HCT116 (cell line): Measurements from ENCODE around the gene HIF1A. TPM values are rescaled to one million over a fixed set of nuclear protein-coding genes. Genes with fewer than 3 reads are reported as not detected.

ENCODE experiments used
- ATAC-seq: fragments of 200-7000 bp; cut with Tn5 transposase; 2 replicates; pipeline ENCODE4 v1.9.1; 2020; ENCODE audit warnings: mild to moderate bottlenecking, moderate library complexity
- BruUV-seq: library from RNA; stranded (reverse); fragments of 400-500 nt; replicated peaks from 2 replicates; lab custom pipeline; 2021; lab: Mats Ljungman, UMichigan
- CTCF ChIA-PET: fragments of 300-600 bp; sonication (Branson Sonifier 250); formaldehyde crosslinking; loops from one replicate; lab custom pipeline; 2021; ENCODE audit warnings: antibody characterized with exemption; lab: Charles Lee
- POLR2A ChIA-PET: fragments of 300-600, 350-600 bp; sonication (Branson Sonifier 250); formaldehyde crosslinking; loops from one replicate; lab custom pipeline; 2021; ENCODE audit warnings: antibody characterized with exemption; lab: Charles Lee
- RAD21 ChIA-PET, 2 experiments: fragments of 300-600 bp; sonication (Branson Sonifier 250); formaldehyde crosslinking; loops; one replicate each; lab custom pipeline; 2023; ENCODE audit warnings: low total read pairs in 2 of 2; ENCODE audit not compliant: uncharacterized antibody in 2 of 2, unreplicated experiment in 2 of 2, low non-redundant PET in 1 of 2; lab: Charles Lee
- DNase-seq: peaks from one replicate; pipeline ENCODE4 v3.0.0-alpha.2; 2010; ENCODE audit warnings: low read depth, low spot score
- H2AFZ ChIP-seq: fragments of 200-600 bp; shearing (Covaris generic), sonication (generic); 2 replicates; pipeline ENCODE4 v1.6.1; 2017; ENCODE audit warnings: low read depth, mixed run types, mixed read lengths, antibody characterized with exemption, low read length; ENCODE audit not compliant: poor library complexity, severe bottlenecking
- H3K27ac ChIP-seq: 2 replicates; pipeline ENCODE4 v1.5.1; 2012; ENCODE audit warnings: low read depth, low read length
- H3K27me3 ChIP-seq: fragments of 200-600 bp; sonication (generic); 2 replicates; pipeline ENCODE4 v1.6.1; 2016; ENCODE audit warnings: mixed run types, low read length, mixed read lengths; ENCODE audit not compliant: insufficient read depth
- H3K36me3 ChIP-seq, 2 experiments: fragments of 200-500 bp in 1 of 2; fragments of 200-600 bp in 1 of 2; sonication (Bioruptor generic) in 1 of 2; sonication (generic) in 1 of 2; 2 replicates each; pipeline versions ENCODE4 v1.5.1 to v1.6.1; 2014 to 2016; ENCODE audit warnings: low read length in 2 of 2, inconsistent platforms in 1 of 2, mixed read lengths in 1 of 2, mixed run types in 1 of 2; ENCODE audit not compliant: insufficient read depth in 2 of 2, control insufficient read depth in 1 of 2
- H3K4me1 ChIP-seq, 2 experiments: fragments of 200-600 bp in 1 of 2; sonication (generic) in 1 of 2; 2 replicates each; pipeline versions ENCODE4 v1.5.1 to v1.6.1; 2012 to 2017; ENCODE audit warnings: low read length in 2 of 2, inconsistent platforms in 1 of 2, mild to moderate bottlenecking in 1 of 2, mixed read lengths in 1 of 2, mixed run types in 1 of 2, moderate library complexity in 1 of 2; ENCODE audit not compliant: insufficient read depth in 2 of 2, control insufficient read depth in 1 of 2
- H3K4me2 ChIP-seq: fragments of 200-600 bp; sonication (generic); 2 replicates; pipeline ENCODE4 v1.6.1; 2017; ENCODE audit warnings: mixed run types, low read length, mixed read lengths
- H3K4me3 ChIP-seq, 2 experiments: fragments of 200-600 bp in 1 of 2; sonication (generic) in 1 of 2; replicated peaks in 1 of 2; 2 replicates each; pipeline ENCODE4 v1.5.1; 2011 to 2016; ENCODE audit warnings: low read length in 2 of 2, control low read depth in 1 of 2, low read depth in 1 of 2, mild to moderate bottlenecking in 1 of 2, mixed read lengths in 1 of 2, mixed run types in 1 of 2
- H3K79me2 ChIP-seq: fragments of 200-600 bp; sonication (generic); 2 replicates; pipeline ENCODE4 v1.6.1; 2017; ENCODE audit warnings: mild to moderate bottlenecking, mixed run types, low read length, moderate library complexity, mixed read lengths; ENCODE audit not compliant: insufficient read depth
- H3K9ac ChIP-seq: fragments of 200-600 bp; sonication (generic); 2 replicates; pipeline ENCODE4 v1.6.1; 2016; ENCODE audit warnings: low read length, mixed read lengths
- H3K9me2 ChIP-seq: fragments of 200-600 bp; sonication (generic), shearing (Covaris generic); 2 replicates; pipeline ENCODE4 v1.6.1; 2017; ENCODE audit warnings: mixed run types, mild to moderate bottlenecking, moderate library complexity; ENCODE audit not compliant: insufficient read depth
- H3K9me3 ChIP-seq, 2 experiments: fragments of 200-500 bp in 1 of 2; fragments of 200-600 bp in 1 of 2; sonication (Bioruptor generic) in 1 of 2; sonication (generic) in 1 of 2; 2 replicates each; pipeline ENCODE4 v1.6.1; 2014 to 2017; ENCODE audit warnings: low read length in 2 of 2, mixed read lengths in 2 of 2, inconsistent platforms in 1 of 2, low read depth in 1 of 2, mild to moderate bottlenecking in 1 of 2, mixed run types in 1 of 2, moderate library complexity in 1 of 2; ENCODE audit not compliant: control insufficient read depth in 1 of 2, insufficient read depth in 1 of 2
- H4K20me1 ChIP-seq: fragments of 200-600 bp; sonication (generic), shearing (Covaris generic); 2 replicates; pipeline ENCODE4 v1.6.1; 2017; ENCODE audit warnings: mixed run types, mild to moderate bottlenecking, moderate library complexity; ENCODE audit not compliant: insufficient read depth
- ATF3 ChIP-seq: IDR thresholded peaks from 2 replicates; pipeline ENCODE4 v1.6.1; 2012
- CBX3 ChIP-seq: IDR thresholded peaks from 2 replicates; pipeline ENCODE4 v1.6.1; 2012; ENCODE audit warnings: low read depth
- CTCF ChIP-seq, 3 experiments: fragments of 200-600 bp in 1 of 3; sonication (generic) in 1 of 3; IDR thresholded peaks in 2 of 3; conservative IDR thresholded peaks in 1 of 3; 2 replicates each; pipeline ENCODE4 v1.5.1; 2012 to 2017; ENCODE audit warnings: low read depth in 2 of 3, low read length in 2 of 3, antibody characterized with exemption in 1 of 3, borderline replicate concordance in 1 of 3, control low read depth in 1 of 3, mild to moderate bottlenecking in 1 of 3, mixed read lengths in 1 of 3, mixed run types in 1 of 3, moderate library complexity in 1 of 3; ENCODE audit not compliant: insufficient read depth in 1 of 3
- EGR1 ChIP-seq: IDR thresholded peaks from 2 replicates; pipeline ENCODE4 v1.6.1; 2012; ENCODE audit warnings: low read depth
- ELF1 ChIP-seq: IDR thresholded peaks from 2 replicates; pipeline ENCODE4 v1.6.1; 2012; ENCODE audit warnings: low read depth, borderline replicate concordance
- FOSL1 ChIP-seq: IDR thresholded peaks from 2 replicates; pipeline ENCODE4 v1.6.1; 2012; ENCODE audit warnings: low read depth
- JUND ChIP-seq: IDR thresholded peaks from 2 replicates; pipeline ENCODE4 v1.6.1; 2012
- MAX ChIP-seq: IDR thresholded peaks from 2 replicates; pipeline ENCODE4 v1.6.1; 2012
- POLR2A ChIP-seq: IDR thresholded peaks from 2 replicates; pipeline ENCODE4 v1.7.0; 2011; ENCODE audit warnings: borderline replicate concordance; ENCODE audit not compliant: insufficient read depth, insufficient read length; ENCODE audit errors: extremely low read depth
- POLR2AphosphoS5 ChIP-seq: IDR thresholded peaks from 2 replicates; pipeline ENCODE4 v1.6.1; 2011; ENCODE audit warnings: mild to moderate bottlenecking, low read depth, low read length, moderate library complexity
- RAD21 ChIP-seq: IDR thresholded peaks from 2 replicates; pipeline ENCODE4 v1.6.1; 2012; ENCODE audit warnings: low read depth, mild to moderate bottlenecking
- REST ChIP-seq: IDR thresholded peaks from 2 replicates; pipeline ENCODE4 v1.6.1; 2012; ENCODE audit warnings: low read depth
- SIN3A ChIP-seq: IDR thresholded peaks from 2 replicates; pipeline ENCODE4 v1.6.1; 2012; ENCODE audit warnings: low read depth
- SP1 ChIP-seq: IDR thresholded peaks from 2 replicates; pipeline ENCODE4 v1.6.1; 2012; ENCODE audit warnings: low read depth
- SRF ChIP-seq: IDR thresholded peaks from 2 replicates; pipeline ENCODE4 v1.6.1; 2012; ENCODE audit warnings: low read depth
- TCF7L2 ChIP-seq: IDR thresholded peaks from 2 replicates; pipeline ENCODE4 v1.7.0; 2011; ENCODE audit warnings: borderline replicate concordance, inconsistent platforms; ENCODE audit not compliant: insufficient read depth, insufficient read length; ENCODE audit errors: extremely low read depth
- YY1 ChIP-seq: IDR thresholded peaks from 2 replicates; pipeline ENCODE4 v1.6.1; 2011; ENCODE audit warnings: low read length, low read depth, moderate library complexity, mild to moderate bottlenecking; ENCODE audit not compliant: insufficient replicate concordance; ENCODE audit errors: extremely low read depth
- ZBTB33 ChIP-seq: IDR thresholded peaks from 2 replicates; pipeline ENCODE4 v1.6.1; 2011; ENCODE audit warnings: mild to moderate bottlenecking, low read length, moderate library complexity; ENCODE audit not compliant: insufficient replicate concordance; ENCODE audit errors: extremely low read depth
- ZFX ChIP-seq: fragments of 450-650 bp; IDR thresholded peaks from 2 replicates; pipeline ENCODE4 v1.6.1; 2017
- ZNF274 ChIP-seq: fragments of 200-500 bp; sonication (Bioruptor generic); IDR thresholded peaks from 2 replicates; pipeline ENCODE4 v1.6.1; 2014; ENCODE audit warnings: mild to moderate bottlenecking, low read depth, low read length, inconsistent platforms
- intact Hi-C: fragments of 100-400 bp; cut with micrococcal nuclease; formaldehyde crosslinking; loops from 2 replicates; pipeline ENCODE4 v1.10.0; 2022
- total RNA-seq: library from RNA; stranded (reverse); gene quantifications from one replicate; pipeline ENCODE4 v1.2.1, GENCODE V29; 2021; ENCODE audit not compliant: unreplicated experiment

Gene HIF1A
- total RNA-seq, 1 experiment from 2014 or later = 113 TPM

- peaks cover 35 to 55% of the 10 kb centered on the region in 2 experiments for H3K36me3 ChIP-seq
- no TSS peak for BruUV-seq
- H3K9me2 ChIP-seq = no peaks in the 10 kb centered on the region
- ChIA-PET RAD21 (no interaction called here), CTCF (no interaction called here), POLR2A (interaction anchor here (1.1 kb wide), 1 partner anchor 18 kb away, joined by 6 read pairs; the partner anchor contains the start of gene SNAPC1)
- intact Hi-C loops = no loop called here
- no peak for ATAC-seq
- no peak overlapping the region for H3K27ac ChIP-seq
- TF ChIP-seq SIN3A (no peak), ZFX (no peak), RAD21 (no peak), ZBTB33 (no peak), SP1 (no peak), TCF7L2 (no peak), ZNF274 (no peak), CBX3 (no peak), REST (no peak), CTCF (IDR thresholded peaks at IDR 0.05 in 2 of 3, conservative IDR thresholded peaks at IDR 0.05 in 1 of 3; ENCODE audit: borderline replicate concordance in 1 of 3, insufficient read depth in 1 of 3, low read depth in 2 of 3, low read length in 2 of 3) (no peak), FOSL1 (no peak), EGR1 (no peak), ATF3 (no peak), MAX (no peak), POLR2AphosphoS5 (no peak), SRF (no peak), POLR2A (no peak), JUND (no peak), ELF1 (no peak), YY1 (no peak)
- no peak overlapping the region for H3K4me3 ChIP-seq
- no peaks in the 10 kb centered on the region for H3K27me3 ChIP-seq
- H2AFZ ChIP-seq = no peak overlapping the region
- H3K79me2 ChIP-seq = peaks cover 58% of the 10 kb centered on the region
- H3K9me3 ChIP-seq = no peaks in the 10 kb centered on the region
- DNase-seq = no peak
- H3K9ac ChIP-seq = no peak overlapping the region
- peaks cover 4% of the 10 kb centered on the region for H4K20me1 ChIP-seq
- H3K4me1 ChIP-seq = peaks cover 0 to 6% of the 10 kb centered on the region in 2 experiments; a peak in 1 of 4 replicates
- H3K4me2 ChIP-seq = no peak overlapping the region
Measured at GRCh38 chr14:61744238-61744637, 48.9 kb downstream of the HIF1A start.
